Activated CD8-positive, alpha-beta memory T cell treated with anti-CD3 and anti-CD28 coated beads, Interleukin-2, amount 50 U/mL, for 1 hour (primary cell): ENCODE data around the gene TRPC3.

Experiments used
- DNase-seq: peaks from one replicate; pipeline ENCODE4 v3.0.0-alpha.2; 2020; ENCODE audit errors: extremely low read depth

TRPC3 gene

GRCh38 chr4:121873604-121874003, 78.3 kb downstream of the TRPC3 start:
- DNase-seq = no peak

DNA sequence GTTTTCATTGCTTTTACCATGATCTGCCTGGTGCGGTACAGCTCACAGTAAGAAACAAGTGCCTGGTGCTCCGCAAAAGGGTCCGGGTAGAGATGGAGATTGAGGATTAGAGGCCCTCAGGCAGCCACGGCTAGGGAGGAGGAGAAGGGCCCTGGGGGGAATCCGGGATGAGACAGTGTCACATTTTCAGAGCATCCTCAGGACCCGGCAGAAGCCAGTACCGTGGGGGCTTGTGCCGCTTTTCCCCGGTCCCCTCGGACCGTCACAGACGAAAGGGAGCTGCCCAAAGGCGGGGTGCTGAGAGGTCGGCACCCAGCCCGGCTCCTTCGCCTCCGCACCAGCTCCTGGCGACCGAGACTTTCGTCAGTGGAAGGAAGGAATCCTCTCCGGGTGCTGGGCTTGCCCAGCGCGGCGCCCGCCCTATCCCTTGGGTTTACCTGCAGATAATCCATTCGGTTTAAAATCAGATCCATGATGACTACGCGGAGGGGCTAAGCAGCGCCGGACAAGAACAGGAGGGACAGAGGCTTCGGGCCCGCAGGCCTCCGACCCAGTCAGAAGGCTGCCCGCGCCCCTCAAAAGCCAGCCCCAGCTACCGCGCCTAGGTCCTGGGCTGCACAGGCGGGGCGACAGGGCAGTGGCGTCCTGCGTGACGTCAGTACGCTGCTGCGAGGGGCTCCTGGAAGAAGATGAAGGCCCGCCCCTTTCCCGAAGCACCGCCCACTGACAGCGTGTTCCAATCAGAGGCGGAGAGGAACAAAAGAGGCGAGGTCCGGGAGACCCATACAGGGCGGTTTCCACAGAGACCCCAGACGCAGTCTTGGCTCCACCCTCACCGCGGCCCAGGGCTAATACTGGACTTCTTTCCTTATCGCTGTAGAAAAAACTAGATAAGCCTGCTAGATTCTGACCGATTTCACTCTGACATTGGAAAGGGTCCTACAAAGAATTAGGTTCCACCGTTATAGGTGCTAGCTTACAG, 81.7 kb downstream of the TRPC3 start, which contains the start of gene BBS7:
Gene BBS7 (minus strand): TSS at position 634 of the 982 bp plus-strand sequence. CDS start 161 bp downstream, at position 473.
- DNase-seq = peak; percentile 86

GRCh38 chr4:121863799-121864198, 88.1 kb downstream of the TRPC3 start:
- no peak for DNase-seq

DNA sequence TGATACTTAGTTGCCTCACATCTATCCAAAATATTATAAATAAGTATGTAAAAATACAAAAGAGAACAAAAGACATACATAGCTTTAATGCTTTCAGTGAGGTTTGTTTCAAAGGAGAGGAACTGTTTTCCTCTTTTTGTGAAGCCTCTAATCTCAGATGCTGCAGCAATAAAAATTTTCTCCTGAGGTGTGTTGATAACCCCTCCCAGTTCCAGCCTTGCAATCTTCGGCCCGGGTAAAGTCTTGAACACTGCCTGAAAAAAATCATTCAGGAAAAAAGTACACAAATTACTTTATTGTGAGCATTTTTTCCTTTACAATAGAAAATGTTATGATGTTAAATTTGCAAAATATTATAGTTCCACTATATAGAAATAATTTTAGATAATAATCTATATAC, 90.4 kb downstream of the TRPC3 start:
- DNase-seq = no peak

DNA sequence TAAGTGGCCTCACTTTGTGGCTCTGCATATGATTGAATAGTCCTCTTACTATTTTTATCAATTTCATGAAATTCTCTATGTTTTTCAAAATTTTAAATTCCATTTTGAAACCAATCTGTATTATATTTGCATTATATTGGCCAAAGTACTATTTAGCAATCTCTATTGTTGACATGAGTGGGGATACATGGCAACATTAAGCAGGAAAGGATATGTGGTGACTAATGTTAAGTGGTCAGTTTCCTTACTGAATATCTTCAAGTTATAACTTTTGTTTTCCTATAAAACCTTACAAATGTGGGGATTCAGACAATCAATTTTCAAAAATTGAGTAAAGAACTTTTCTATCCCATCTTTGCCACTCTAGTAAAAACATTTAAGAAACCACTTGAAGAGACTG, 91.7 kb downstream of the TRPC3 start:
- DNase-seq = no peak

- no peak for DNase-seq
These were observed 100.5 kb downstream of the TRPC3 start for GRCh38 chr4:121851354-121851753.

DNA sequence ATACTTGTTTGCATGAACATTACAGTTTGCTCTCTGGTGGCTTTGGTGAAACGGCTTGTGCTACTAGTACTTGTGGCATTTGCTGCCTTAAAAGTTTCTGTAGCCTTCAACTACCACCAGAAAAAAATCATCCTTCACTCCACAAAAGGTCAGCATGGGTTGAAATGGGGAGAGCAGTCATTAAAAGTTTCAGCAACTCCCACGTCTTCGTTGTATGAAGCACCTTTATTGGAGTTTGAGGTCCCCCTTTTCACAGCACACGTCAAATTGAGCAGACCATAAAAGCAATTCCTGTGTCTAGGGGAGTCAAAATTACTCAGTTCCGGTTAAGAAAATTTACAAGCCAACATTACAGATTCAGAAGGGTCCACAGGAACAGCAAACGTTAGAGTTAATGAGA, 105.2 kb downstream of the TRPC3 start:
- no peak for DNase-seq

DNA sequence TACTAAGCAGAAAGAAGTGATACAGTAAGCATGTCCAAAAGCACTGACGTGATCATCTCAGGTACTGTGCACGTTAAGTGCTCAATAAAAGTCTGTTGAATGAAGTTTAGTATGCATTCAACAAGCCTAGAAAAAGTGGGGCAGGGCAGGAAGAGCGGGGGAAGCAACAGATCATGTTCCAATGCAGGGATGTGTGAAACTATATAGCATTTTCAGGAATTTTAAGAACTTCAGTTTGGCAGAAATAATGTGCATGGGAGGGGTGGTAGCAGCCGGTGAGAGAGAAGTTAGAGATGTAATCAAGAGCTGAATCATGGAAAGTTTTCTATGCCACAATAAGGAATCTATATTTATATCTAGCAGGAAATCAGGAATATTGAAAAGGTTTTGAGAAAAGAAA, 109.0 kb downstream of the TRPC3 start:
- DNase-seq = no peak

DNA sequence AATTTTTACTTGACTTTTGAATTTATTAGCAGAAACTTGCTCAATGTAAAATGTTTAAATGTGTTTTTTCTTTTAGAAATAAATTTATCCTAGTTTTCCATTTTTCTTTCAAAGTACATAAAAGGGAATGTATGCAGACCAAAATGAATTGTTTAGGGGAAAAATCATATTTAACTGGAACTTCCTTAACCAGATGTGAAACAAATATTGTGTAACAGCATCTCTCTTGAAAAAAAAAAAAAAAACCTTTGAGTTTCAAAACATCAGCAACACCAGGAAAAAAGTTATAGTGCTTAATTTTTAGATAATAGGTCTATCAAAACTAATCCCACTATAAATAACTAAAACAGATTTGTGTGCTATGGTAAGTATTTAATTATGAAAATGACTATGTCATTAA, 113.7 kb downstream of the TRPC3 start:
- DNase-seq = no peak

GRCh38 chr4:121829511-121829910, 122.3 kb downstream of the TRPC3 start:
- no peak for DNase-seq
